Measurements from ENCODE around the gene IGSF3.
"Not testable (repeated sequence)": the region's sequence is repeated elsewhere in the genome, so short reads cannot be mapped to it uniquely, and the experiment has no call there.

- not testable (repeated sequence) for TF ChIP-seq CTCF (conservative IDR thresholded peaks at IDR 0.05 in 1 of 2, IDR thresholded peaks at IDR 0.05 in 1 of 2; ENCODE audit: extremely low read depth in 1 of 2, insufficient read depth in 1 of 2, low read depth in 1 of 2, low read length in 2 of 2); EZH2 (IDR thresholded peaks at IDR 0.05; ENCODE audit: borderline replicate concordance, low read length)
Observed at GRCh38 chr1:116590359-116591005, 77.1 kb downstream of the IGSF3 start.
